ENCODE results near the gene HSF2BP. TPM values are rescaled to one million over a fixed set of nuclear protein-coding genes. Genes with fewer than 3 reads are reported as not detected.

Gene HSF2BP
- total RNA-seq, 1 experiment from 2014 or later: 1.5 TPM

GRCh38 chr21:43654806-43655489 lies 4.3 kb downstream of the HSF2BP start:
- H2AFZ ChIP-seq (ENCODE audit: low read length): no peak overlapping the region
- H3K27me3 Mint-ChIP-seq (ENCODE audit: low read depth): peaks cover 1% of the 10 kb centered on the region
- H3K4me1 ChIP-seq (ENCODE audit: insufficient read depth, low read length): no peaks in the 10 kb centered on the region
- H3K27ac ChIP-seq (ENCODE audit: insufficient read length, low read depth, low read length): no peak overlapping the region
- H4K91ac ChIP-seq (ENCODE audit: insufficient read length, low read depth, low read length): no peak overlapping the region
- H2BK120ac ChIP-seq (ENCODE audit: low read depth, low read length, poor library complexity, severe bottlenecking): no peak overlapping the region
- H4K8ac ChIP-seq (replicated peaks; ENCODE audit: insufficient read length, low read depth, low read length): no peak overlapping the region
- no peak overlapping the region for H2AK5ac ChIP-seq (ENCODE audit: insufficient read length, low read length)
- no peak overlapping the region for H3K9ac ChIP-seq (ENCODE audit: extremely low read depth, insufficient read length, low read length)
- no peak for DNase-seq
- no peak overlapping the region for H2BK15ac ChIP-seq (ENCODE audit: low read depth, low read length)
- no peak overlapping the region for H4K5ac ChIP-seq (ENCODE audit: insufficient read length, low read depth, low read length)
- H3K23me2 ChIP-seq (ENCODE audit: insufficient read length, low read depth, low read length, poor library complexity, severe bottlenecking): peaks cover 3% of the 10 kb centered on the region
- H3K4me2 ChIP-seq (ENCODE audit: insufficient read depth, insufficient read length, low read length): no peak overlapping the region
- no peak overlapping the region for H3K14ac ChIP-seq (ENCODE audit: insufficient read depth, low read length)
- H2BK20ac ChIP-seq (ENCODE audit: low read depth, low read length, poor library complexity, severe bottlenecking): no peak overlapping the region
- no peaks in the 10 kb centered on the region; a peak in 1 of 5 replicates for H3K9me3 Mint-ChIP-seq
- peaks cover 0 to 1% of the 10 kb centered on the region in 2 experiments; a peak in 2 of 4 replicates for H3K4me1 Mint-ChIP-seq
- H2BK5ac ChIP-seq (ENCODE audit: insufficient read length, low read length): no peak overlapping the region
- no peak for TF ChIP-seq CTCF (conservative IDR thresholded peaks at IDR 0.05)
- H3K79me1 ChIP-seq (ENCODE audit: insufficient read depth, low read depth, low read length, poor library complexity, severe bottlenecking): no peaks in the 10 kb centered on the region
- H3T11ph ChIP-seq (ENCODE audit: low read length): no peak overlapping the region
- H3K79me2 ChIP-seq (ENCODE audit: insufficient read depth, low read length): peaks cover 1% of the 10 kb centered on the region; the same call in 1 of the 2 replicates
- WGBS (ENCODE audit: extremely low coverage, insufficient read length, low lambda C conversion rate): no CpG with 5 or more reads among the region's 7 CpGs
- no peak overlapping the region for H3K27ac Mint-ChIP-seq
- no peak overlapping the region for H3K4me3 Mint-ChIP-seq
- H3K4ac ChIP-seq (ENCODE audit: low read depth, low read length): no peak overlapping the region
- no peaks in the 10 kb centered on the region for H3K9me3 ChIP-seq (ENCODE audit: control insufficient read depth, low read depth, low read length)
- H3K27me3 ChIP-seq (ENCODE audit: insufficient read depth, low read length): no peaks in the 10 kb centered on the region
- H3K56ac ChIP-seq (ENCODE audit: insufficient read length, low read depth, low read length): no peak overlapping the region
- no peak overlapping the region for H3K23ac ChIP-seq (ENCODE audit: insufficient read length, low read depth, low read length)
- H3K18ac ChIP-seq (ENCODE audit: insufficient read length, low read depth, low read length): no peak overlapping the region
- H3K36me3 Mint-ChIP-seq (ENCODE audit: insufficient read depth in 1 of 3, low read depth in 3 of 3): peaks cover 0 to 1% (median 0%) of the 10 kb centered on the region in 3 experiments; a peak in 1 of 7 replicates
- no peaks in the 10 kb centered on the region for H4K20me1 ChIP-seq (ENCODE audit: control insufficient read depth, insufficient read depth, insufficient read length)
- H2BK12ac ChIP-seq (ENCODE audit: insufficient read length, low read depth, low read length): no peak overlapping the region
